H1 (cell line): ENCODE data around the gene ANXA6. TPM values are rescaled to one million over a fixed set of nuclear protein-coding genes. Genes with fewer than 3 reads are reported as not detected.

Source experiments
- MAX ChIP-seq: IDR thresholded peaks from 2 replicates; pipeline ENCODE4 v1.6.1; 2012; ENCODE audit warnings: inconsistent platforms
- POU5F1 ChIP-seq: IDR thresholded peaks from 2 replicates; pipeline ENCODE4 v1.6.1; 2011; ENCODE audit warnings: low read depth, mild to moderate bottlenecking, low read length, moderate library complexity
- RXRA ChIP-seq: IDR thresholded peaks from 2 replicates; pipeline ENCODE4 v1.6.1; 2011; ENCODE audit warnings: low read depth, mild to moderate bottlenecking, low read length, moderate library complexity; ENCODE audit not compliant: insufficient read depth
- polyA plus RNA-seq, 7 experiments: library from polyadenylated mRNA; depleted of rRNA in 3 of 7; stranded (reverse) in 5 of 7; unstranded in 2 of 7; fragments of >200 nt in 5 of 7; fragments of 200-250 nt in 2 of 7; gene quantifications; 1 replicate in 5 of 7; 2 replicates in 1 of 7; 4 replicates in 1 of 7; pipeline versions ENCODE4 v1.2.1 to v1.2.3, GENCODE V29; 2011 to 2013; ENCODE audit warnings: missing spikeins in 2 of 7, mixed read lengths in 2 of 7
- total RNA-seq: library from RNA; stranded (reverse); fragmentation: NEBNext Ultra II Directional; extraction: Animal tissue kit (Norgen Biotek cat#: 25700); gene quantifications from 2 replicates; pipeline ENCODE4 v1.2.1, GENCODE V29; 2021
- TF ChIP-seq, protein P1 (sequence below), 3 experiments: IDR thresholded peaks; 1 replicate in 2 of 3; 2 replicates in 1 of 3; pipeline versions ENCODE4 v1.5.1 to v1.6.1; 2011; ENCODE audit warnings: low read length in 3 of 3, mild to moderate bottlenecking in 3 of 3, inconsistent platforms in 2 of 3, low read depth in 1 of 3, moderate library complexity in 1 of 3; ENCODE audit not compliant: insufficient read depth in 1 of 3; ENCODE audit errors: control extremely low read depth in 1 of 3

Gene ANXA6
- total and polyA plus RNA-seq, 2 of the 8 experiments (the other 6 are each of a cell fraction or from before 2014, with no cell fraction given): 61.3 to 78.6 TPM

GRCh38 chr5:151171529-151171928 is 13.9 kb upstream of the ANXA6 start (continued):
- TF ChIP-seq MAX (no peak), POU5F1 (no peak), RXRA (no peak)
- TF ChIP-seq, protein P1, sequence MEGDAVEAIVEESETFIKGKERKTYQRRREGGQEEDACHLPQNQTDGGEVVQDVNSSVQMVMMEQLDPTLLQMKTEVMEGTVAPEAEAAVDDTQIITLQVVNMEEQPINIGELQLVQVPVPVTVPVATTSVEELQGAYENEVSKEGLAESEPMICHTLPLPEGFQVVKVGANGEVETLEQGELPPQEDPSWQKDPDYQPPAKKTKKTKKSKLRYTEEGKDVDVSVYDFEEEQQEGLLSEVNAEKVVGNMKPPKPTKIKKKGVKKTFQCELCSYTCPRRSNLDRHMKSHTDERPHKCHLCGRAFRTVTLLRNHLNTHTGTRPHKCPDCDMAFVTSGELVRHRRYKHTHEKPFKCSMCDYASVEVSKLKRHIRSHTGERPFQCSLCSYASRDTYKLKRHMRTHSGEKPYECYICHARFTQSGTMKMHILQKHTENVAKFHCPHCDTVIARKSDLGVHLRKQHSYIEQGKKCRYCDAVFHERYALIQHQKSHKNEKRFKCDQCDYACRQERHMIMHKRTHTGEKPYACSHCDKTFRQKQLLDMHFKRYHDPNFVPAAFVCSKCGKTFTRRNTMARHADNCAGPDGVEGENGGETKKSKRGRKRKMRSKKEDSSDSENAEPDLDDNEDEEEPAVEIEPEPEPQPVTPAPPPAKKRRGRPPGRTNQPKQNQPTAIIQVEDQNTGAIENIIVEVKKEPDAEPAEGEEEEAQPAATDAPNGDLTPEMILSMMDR (IDR thresholded peaks at IDR 0.05; ENCODE audit: control extremely low read depth in 1 of 3, insufficient read depth in 1 of 3, low read depth in 1 of 3, low read length in 3 of 3): no peak
